Measurements from ENCODE around the gene ENO2. TPM values are rescaled to one million over a fixed set of nuclear protein-coding genes. Genes with fewer than 3 reads are reported as not detected.

Gene ENO2
- total RNA-seq, 2 experiments from 2014 or later = 85.6 to 103 TPM

GRCh38 chr12:6894321-6894720, 20.1 kb upstream of the ENO2 start:
- H3K27me3 Mint-ChIP-seq = no peaks in the 10 kb centered on the region
- no peak overlapping the region for H3K27ac ChIP-seq (ENCODE audit: low read depth in 1 of 2, low read length in 2 of 2)
- H3K4me1 Mint-ChIP-seq (ENCODE audit: low read depth) = peaks cover 13% of the 10 kb centered on the region
- no peaks in the 10 kb centered on the region for H3K9me3 ChIP-seq (ENCODE audit: control insufficient read depth in 1 of 2, insufficient read depth in 1 of 2, low read length in 2 of 2)
- intact Hi-C loops (cut with DNase I, micrococcal nuclease) = loop anchor here in 1 of 2 experiments (5.0 kb wide), 1 partner anchor 42 kb away; the partner anchor contains the start of genes CDCA3 and USP5
- H3K9me3 Mint-ChIP-seq = no peaks in the 10 kb centered on the region
- DNase-seq (no peak), ATAC-seq (ENCODE audit: poor library complexity) (no peak)
- peaks cover 18% of the 10 kb centered on the region for H3K4me1 ChIP-seq (ENCODE audit: insufficient read depth, low read length)
- H3K27ac Mint-ChIP-seq = no peak overlapping the region
- H3K4me3 Mint-ChIP-seq = no peak overlapping the region
- no peak overlapping the region for H3K4me3 ChIP-seq (ENCODE audit: low read length)
- CTCF ChIA-PET = interaction anchor here (1.5 kb wide), 1 partner anchor 22 kb away, joined by 7 read pairs; the partner anchor contains the start of gene SPSB2
- no peaks in the 10 kb centered on the region for H3K36me3 Mint-ChIP-seq (ENCODE audit: low read depth)
- H3K36me3 ChIP-seq (ENCODE audit: insufficient read depth, low read length) = no peaks in the 10 kb centered on the region
- no peak for TF ChIP-seq CTCF (IDR thresholded peaks at IDR 0.05)
- no peaks in the 10 kb centered on the region for H3K27me3 ChIP-seq (ENCODE audit: control insufficient read depth in 1 of 2, insufficient read depth in 2 of 2, low read length in 2 of 2)
- POLR2A ChIA-PET = no interaction called here

GRCh38 chr12:6896846-6897435, 17.4 kb upstream of the ENO2 start:
- Mint-ChIP-seq H3K36me3 (ENCODE audit: low read depth) (no peaks in the 10 kb centered on the region), H3K9me3 (no peaks in the 10 kb centered on the region), H3K4me3 (no peak overlapping the region), H3K27me3 (no peaks in the 10 kb centered on the region), H3K4me1 (ENCODE audit: low read depth) (no peaks in the 10 kb centered on the region), H3K27ac (no peak overlapping the region)
- Histone ChIP-seq H3K4me3 (ENCODE audit: low read length) (no peak overlapping the region), H3K27ac (ENCODE audit: low read depth in 1 of 2, low read length in 2 of 2) (no peak overlapping the region), H3K9me3 (ENCODE audit: control insufficient read depth in 1 of 2, insufficient read depth in 1 of 2, low read length in 2 of 2) (no peaks in the 10 kb centered on the region), H3K27me3 (ENCODE audit: control insufficient read depth in 1 of 2, insufficient read depth in 2 of 2, low read length in 2 of 2) (no peaks in the 10 kb centered on the region), H3K36me3 (ENCODE audit: insufficient read depth, low read length) (no peaks in the 10 kb centered on the region), H3K4me1 (ENCODE audit: insufficient read depth, low read length) (peaks cover 5% of the 10 kb centered on the region)
- no peak for TF ChIP-seq CTCF (IDR thresholded peaks at IDR 0.05)
- POLR2A ChIA-PET = no interaction called here
- CTCF ChIA-PET = no interaction called here
- ATAC-seq (ENCODE audit: poor library complexity) = no peak
- intact Hi-C loops (cut with DNase I, micrococcal nuclease) = no loop called here
- DNase-seq = no peak

GRCh38 chr12:6899427-6899826, 15.0 kb upstream of the ENO2 start:
- ATAC-seq (ENCODE audit: poor library complexity) (no peak), DNase-seq (no peak)
- Histone ChIP-seq H3K27ac (ENCODE audit: low read depth in 1 of 2, low read length in 2 of 2) (no peak overlapping the region), H3K36me3 (ENCODE audit: insufficient read depth, low read length) (no peaks in the 10 kb centered on the region), H3K4me3 (ENCODE audit: low read length) (no peak overlapping the region), H3K27me3 (ENCODE audit: control insufficient read depth in 1 of 2, insufficient read depth in 2 of 2, low read length in 2 of 2) (no peaks in the 10 kb centered on the region), H3K9me3 (ENCODE audit: control insufficient read depth in 1 of 2, insufficient read depth in 1 of 2, low read length in 2 of 2) (no peaks in the 10 kb centered on the region), H3K4me1 (ENCODE audit: insufficient read depth, low read length) (peaks cover 8% of the 10 kb centered on the region)
- no peak overlapping the region for H3K4me3 Mint-ChIP-seq
- CTCF ChIA-PET = interaction anchor here (2.2 kb wide), 1 partner anchor 8 kb away, joined by 12 read pairs; no protein-coding TSS in a partner anchor
- intact Hi-C loops (cut with DNase I, micrococcal nuclease) = no loop called here
- no peak for TF ChIP-seq CTCF (IDR thresholded peaks at IDR 0.05)
- H3K9me3 Mint-ChIP-seq = no peaks in the 10 kb centered on the region
- no peaks in the 10 kb centered on the region for H3K36me3 Mint-ChIP-seq (ENCODE audit: low read depth)
- H3K27me3 Mint-ChIP-seq = no peaks in the 10 kb centered on the region
- H3K27ac Mint-ChIP-seq = no peak overlapping the region
- H3K4me1 Mint-ChIP-seq (ENCODE audit: low read depth) = no peaks in the 10 kb centered on the region
- POLR2A ChIA-PET = interaction anchor here (1.2 to 1.5 kb wide), 2 partner anchors 27 to 44 kb away, joined by 3 to 4 read pairs; partner anchors contain the start of genes C12orf57 and RNU7-1
